PFSK-1 (cell line): ENCODE data around the gene C7orf25.

Source experiments
- FOXP2 ChIP-seq: optimal IDR thresholded peaks from 2 replicates; pipeline ENCODE3; 2011; ENCODE audit warnings: borderline replicate concordance, control low read depth, inconsistent platforms; ENCODE audit not compliant: insufficient read depth; ENCODE audit errors: extremely low read length, extremely low read depth
- POLR2AphosphoS5 ChIP-seq: IDR thresholded peaks from 2 replicates; pipeline ENCODE4 v1.6.1; 2012; ENCODE audit warnings: low read depth, mild to moderate bottlenecking, control low read depth, low read length, moderate library complexity
- SIN3A ChIP-seq: IDR thresholded peaks from 2 replicates; pipeline ENCODE4 v1.6.1; 2012; ENCODE audit warnings: mild to moderate bottlenecking, low read length, moderate library complexity, borderline replicate concordance; ENCODE audit not compliant: insufficient read depth
- TAF1 ChIP-seq: IDR thresholded peaks from 2 replicates; pipeline ENCODE4 v1.6.1; 2012; ENCODE audit warnings: low read length, control low read depth, borderline replicate concordance; ENCODE audit not compliant: insufficient read depth
- TF ChIP-seq, protein P1 (sequence below), 2 experiments: IDR thresholded peaks; 2 replicates each; pipeline versions ENCODE4 v1.6.1 to v1.8.0; 2011 to 2012; ENCODE audit warnings: low read depth in 2 of 2, low read length in 2 of 2, control low read depth in 1 of 2, inconsistent platforms in 1 of 2, mild to moderate bottlenecking in 1 of 2, moderate library complexity in 1 of 2; ENCODE audit not compliant: insufficient read depth in 1 of 2

GRCh38 chr7:42877862-42878261 lies 34.0 kb downstream of the C7orf25 start:
- TF ChIP-seq POLR2AphosphoS5 (no peak), SIN3A (no peak), TAF1 (no peak), FOXP2 (no peak)
- TF ChIP-seq, protein P1, sequence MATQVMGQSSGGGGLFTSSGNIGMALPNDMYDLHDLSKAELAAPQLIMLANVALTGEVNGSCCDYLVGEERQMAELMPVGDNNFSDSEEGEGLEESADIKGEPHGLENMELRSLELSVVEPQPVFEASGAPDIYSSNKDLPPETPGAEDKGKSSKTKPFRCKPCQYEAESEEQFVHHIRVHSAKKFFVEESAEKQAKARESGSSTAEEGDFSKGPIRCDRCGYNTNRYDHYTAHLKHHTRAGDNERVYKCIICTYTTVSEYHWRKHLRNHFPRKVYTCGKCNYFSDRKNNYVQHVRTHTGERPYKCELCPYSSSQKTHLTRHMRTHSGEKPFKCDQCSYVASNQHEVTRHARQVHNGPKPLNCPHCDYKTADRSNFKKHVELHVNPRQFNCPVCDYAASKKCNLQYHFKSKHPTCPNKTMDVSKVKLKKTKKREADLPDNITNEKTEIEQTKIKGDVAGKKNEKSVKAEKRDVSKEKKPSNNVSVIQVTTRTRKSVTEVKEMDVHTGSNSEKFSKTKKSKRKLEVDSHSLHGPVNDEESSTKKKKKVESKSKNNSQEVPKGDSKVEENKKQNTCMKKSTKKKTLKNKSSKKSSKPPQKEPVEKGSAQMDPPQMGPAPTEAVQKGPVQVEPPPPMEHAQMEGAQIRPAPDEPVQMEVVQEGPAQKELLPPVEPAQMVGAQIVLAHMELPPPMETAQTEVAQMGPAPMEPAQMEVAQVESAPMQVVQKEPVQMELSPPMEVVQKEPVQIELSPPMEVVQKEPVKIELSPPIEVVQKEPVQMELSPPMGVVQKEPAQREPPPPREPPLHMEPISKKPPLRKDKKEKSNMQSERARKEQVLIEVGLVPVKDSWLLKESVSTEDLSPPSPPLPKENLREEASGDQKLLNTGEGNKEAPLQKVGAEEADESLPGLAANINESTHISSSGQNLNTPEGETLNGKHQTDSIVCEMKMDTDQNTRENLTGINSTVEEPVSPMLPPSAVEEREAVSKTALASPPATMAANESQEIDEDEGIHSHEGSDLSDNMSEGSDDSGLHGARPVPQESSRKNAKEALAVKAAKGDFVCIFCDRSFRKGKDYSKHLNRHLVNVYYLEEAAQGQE (IDR thresholded peaks at IDR 0.05; ENCODE audit: insufficient read depth in 1 of 2, low read depth in 2 of 2, low read length in 2 of 2), result no peak
